Choroid plexus epithelial cell (primary cell): ENCODE results near the gene JPH4.

Experiments used
- DNase-seq: peaks from one replicate; pipeline ENCODE4 v3.0.0-alpha.2; 2010; ENCODE audit warnings: low read depth
- H3K4me3 ChIP-seq: 2 replicates; pipeline ENCODE4 v1.5.1; 2011; ENCODE audit warnings: low read depth, mild to moderate bottlenecking, control low read depth, low read length, moderate library complexity
- CTCF ChIP-seq: conservative IDR thresholded peaks from 2 replicates; pipeline ENCODE4 v1.5.1; 2011; ENCODE audit warnings: low read depth, mild to moderate bottlenecking, control low read depth, inconsistent platforms, low read length, moderate library complexity

The JPH4 gene

GRCh38 chr14:23567186-23568020 lies 11.2 kb downstream of the JPH4 start, which contains the start of gene AP1G2:
AP1G2 (minus strand) TSS chr14:23567791; CDS start chr14:23567314, 477 bp downstream.
- DNase-seq = peak; percentile 78
- TF ChIP-seq CTCF = no peak
- H3K4me3 ChIP-seq = peak within 1 kb of the TSS; percentile 80

GRCh38 chr14:23566778-23567185 lies 11.8 kb downstream of the JPH4 start:
- peak; percentile 45 for TF ChIP-seq CTCF
- peak; percentile 36 for DNase-seq
- H3K4me3 ChIP-seq = peak overlapping the region; percentile 80

- DNase-seq = no peak
- TF ChIP-seq CTCF = no peak
- H3K4me3 ChIP-seq = no peak overlapping the region
Measured at GRCh38 chr14:23566112-23566777, 12.3 kb downstream of the JPH4 start.

GRCh38 chr14:23565626-23566025 lies 13.0 kb downstream of the JPH4 start:
- H3K4me3 ChIP-seq = no peak overlapping the region
- DNase-seq = no peak
- TF ChIP-seq CTCF = no peak

- DNase-seq = no peak
- TF ChIP-seq CTCF = no peak
- no peak overlapping the region for H3K4me3 ChIP-seq
Measured at GRCh38 chr14:23564876-23565275, 13.7 kb downstream of the JPH4 start.

GRCh38 chr14:23564181-23564812 lies 14.3 kb downstream of the JPH4 start:
- no peak overlapping the region for H3K4me3 ChIP-seq
- no peak for DNase-seq
- no peak for TF ChIP-seq CTCF
